DND-41 (cell line): ENCODE data around the gene ZMIZ1.

Experiments used
- ATAC-seq: fragments of 200-7000 bp; cut with Tn5 transposase; 3 replicates; pipeline ENCODE4 v1.9.1; 2021; ENCODE audit warnings: low read depth; ENCODE audit not compliant: insufficient read depth
- DNase-seq: peaks from one replicate; pipeline ENCODE4 v3.0.0-alpha.2; 2020
- H2AFZ ChIP-seq: 2 replicates; pipeline ENCODE4 v1.6.0; 2012; ENCODE audit warnings: low read depth, low read length
- H3K27ac ChIP-seq: 2 replicates; pipeline ENCODE4 v1.5.1; 2012; ENCODE audit warnings: low read length, inconsistent platforms
- H3K27me3 ChIP-seq: fragments of 200-600 bp; sonication (generic); 2 replicates; pipeline ENCODE4 v1.6.0; 2012; ENCODE audit warnings: low read length, mild to moderate bottlenecking, inconsistent platforms; ENCODE audit not compliant: insufficient read depth, poor library complexity
- H3K36me3 ChIP-seq: 2 replicates; pipeline ENCODE4 v1.5.1; 2012; ENCODE audit warnings: low read length, inconsistent platforms; ENCODE audit not compliant: insufficient read depth
- H3K4me1 ChIP-seq: 2 replicates; pipeline ENCODE4 v1.5.1; 2012; ENCODE audit warnings: mild to moderate bottlenecking, low read length; ENCODE audit not compliant: insufficient read depth
- H3K4me2 ChIP-seq: 2 replicates; pipeline ENCODE4 v1.6.0; 2012; ENCODE audit warnings: mild to moderate bottlenecking, moderate library complexity, low read length, inconsistent platforms; ENCODE audit not compliant: insufficient read depth
- H3K4me3 ChIP-seq, 2 experiments: fragments of 200-600 bp in 1 of 2; shearing (Covaris generic) in 1 of 2; 2 replicates each; pipeline ENCODE4 v1.5.1; 2012 to 2016; ENCODE audit warnings: inconsistent platforms in 2 of 2, low read length in 2 of 2, mild to moderate bottlenecking in 2 of 2, low read depth in 1 of 2, moderate library complexity in 1 of 2
- H3K79me2 ChIP-seq: 2 replicates; pipeline ENCODE4 v1.6.0; 2012; ENCODE audit warnings: low read length, inconsistent platforms; ENCODE audit not compliant: insufficient read depth
- H3K9ac ChIP-seq: 2 replicates; pipeline ENCODE4 v1.6.0; 2012; ENCODE audit warnings: low read depth, mild to moderate bottlenecking, inconsistent platforms, low read length, moderate library complexity
- H3K9me3 ChIP-seq: 2 replicates; pipeline ENCODE4 v1.5.1; 2012; ENCODE audit warnings: low read length, moderate library complexity, mild to moderate bottlenecking, inconsistent platforms; ENCODE audit not compliant: insufficient read depth, severe bottlenecking
- H4K20me1 ChIP-seq: 2 replicates; pipeline ENCODE4 v1.6.0; 2012; ENCODE audit warnings: low read length; ENCODE audit not compliant: insufficient read depth
- CTCF ChIP-seq: IDR thresholded peaks from 2 replicates; pipeline ENCODE4 v1.5.1; 2012; ENCODE audit warnings: borderline replicate concordance, low read length, moderate library complexity, mild to moderate bottlenecking; ENCODE audit not compliant: poor library complexity, severe bottlenecking; ENCODE audit errors: extremely low read depth
- EZH2 ChIP-seq: IDR thresholded peaks from 3 replicates; pipeline ENCODE4 v1.6.1; 2012; ENCODE audit warnings: borderline replicate concordance, low read depth, mild to moderate bottlenecking, moderate library complexity, low read length, inconsistent platforms; ENCODE audit not compliant: severe bottlenecking

The ZMIZ1 gene

GRCh38 chr10:79148452-79149344 is 79.9 kb downstream of the ZMIZ1 start:
- H3K27me3 ChIP-seq = no peaks in the 10 kb centered on the region
- H3K79me2 ChIP-seq = peaks cover 17% of the 10 kb centered on the region
- DNase-seq = no peak
- peaks cover 60% of the 10 kb centered on the region for H3K4me1 ChIP-seq
- H4K20me1 ChIP-seq = peaks cover 17% of the 10 kb centered on the region
- H3K27ac ChIP-seq = peak overlapping the region; percentile 92
- H3K36me3 ChIP-seq = peaks cover 39% of the 10 kb centered on the region
- no peak overlapping the region for H3K4me2 ChIP-seq
- ATAC-seq = no peak
- no peak for TF ChIP-seq EZH2
- no peak for TF ChIP-seq CTCF
- no peaks in the 10 kb centered on the region for H3K9me3 ChIP-seq
- no peak overlapping the region for H2AFZ ChIP-seq
- H3K9ac ChIP-seq = peak overlapping the region; percentile 36; the same call in 1 of the 2 replicates
- H3K4me3 ChIP-seq = no peak overlapping the region

GRCh38 chr10:79149345-79149661 is 80.5 kb downstream of the ZMIZ1 start:
- peaks cover 17% of the 10 kb centered on the region for H3K79me2 ChIP-seq
- H3K9ac ChIP-seq = 0 out of 2 replicates have a peak overlapping the region, but pooled peaks have one; percentile 36
- no peak overlapping the region for H2AFZ ChIP-seq
- ATAC-seq (no peak), DNase-seq (no peak)
- H4K20me1 ChIP-seq = peaks cover 20% of the 10 kb centered on the region
- no peak overlapping the region for H3K4me2 ChIP-seq
- peaks cover 54% of the 10 kb centered on the region for H3K4me1 ChIP-seq
- H3K9me3 ChIP-seq = no peaks in the 10 kb centered on the region
- H3K36me3 ChIP-seq = peaks cover 33% of the 10 kb centered on the region
- no peak overlapping the region for H3K4me3 ChIP-seq
- peak overlapping the region; percentile 92 for H3K27ac ChIP-seq
- TF ChIP-seq CTCF (no peak), EZH2 (no peak)
- H3K27me3 ChIP-seq = no peaks in the 10 kb centered on the region

- peak overlapping the region; percentile 92 for H3K27ac ChIP-seq
Observed at GRCh38 chr10:79149662-79150443, 81.1 kb downstream of the ZMIZ1 start.

More at GRCh38 chr10:79149662-79150443, 81.1 kb downstream of the ZMIZ1 start:
- ATAC-seq = peak; percentile 28; the same call in 1 of the 3 replicates
- H4K20me1 ChIP-seq = peaks cover 22% of the 10 kb centered on the region
- H3K27me3 ChIP-seq = no peaks in the 10 kb centered on the region
- no peak overlapping the region for H3K4me3 ChIP-seq
- H3K9me3 ChIP-seq = no peaks in the 10 kb centered on the region
- H3K4me1 ChIP-seq = peaks cover 49% of the 10 kb centered on the region
- no peak overlapping the region for H3K4me2 ChIP-seq
- H2AFZ ChIP-seq = no peak overlapping the region
- H3K9ac ChIP-seq = no peak overlapping the region
- TF ChIP-seq EZH2 (no peak), CTCF (no peak)
- H3K36me3 ChIP-seq = peaks cover 32% of the 10 kb centered on the region
- peaks cover 15% of the 10 kb centered on the region for H3K79me2 ChIP-seq
- peak; percentile 54 for DNase-seq
